Measurements from ENCODE around the gene DOC2A.
"Not testable (repeated sequence)": the region's sequence is repeated elsewhere in the genome, so short reads cannot be mapped to it uniquely, and the experiment has no call there.

DOC2A gene

DNA sequence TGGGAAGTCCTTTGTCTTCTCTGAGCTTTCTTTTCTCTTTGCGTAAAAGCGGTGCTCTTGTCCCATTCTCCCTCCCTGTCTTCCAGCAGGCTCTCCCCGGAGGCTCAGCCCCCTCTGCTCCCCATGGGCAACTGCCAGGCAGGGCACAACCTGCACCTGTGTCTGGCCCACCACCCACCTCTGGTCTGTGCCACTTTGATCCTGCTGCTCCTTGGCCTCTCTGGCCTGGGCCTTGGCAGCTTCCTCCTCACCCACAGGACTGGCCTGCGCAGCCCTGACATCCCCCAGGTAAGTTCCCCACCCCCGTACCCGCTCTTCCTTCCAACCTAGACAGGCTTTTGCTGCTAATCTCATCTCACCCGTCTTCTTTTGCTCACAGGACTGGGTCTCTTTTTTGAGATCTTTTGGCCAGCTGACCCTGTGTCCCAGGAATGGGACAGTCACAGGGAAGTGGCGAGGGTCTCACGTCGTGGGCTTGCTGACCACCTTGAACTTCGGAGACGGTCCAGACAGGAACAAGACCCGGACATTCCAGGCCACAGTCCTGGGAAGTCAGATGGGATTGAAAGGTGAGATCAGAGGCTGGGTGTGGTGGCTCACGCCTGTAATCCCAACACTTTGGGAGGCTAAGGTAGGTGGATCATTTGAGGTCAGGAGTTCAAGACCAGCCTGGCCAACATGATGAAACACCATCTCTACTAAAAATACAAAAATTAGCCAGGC is 47.6 kb downstream of the DOC2A start:
- no peak for DNase-seq

DNA sequence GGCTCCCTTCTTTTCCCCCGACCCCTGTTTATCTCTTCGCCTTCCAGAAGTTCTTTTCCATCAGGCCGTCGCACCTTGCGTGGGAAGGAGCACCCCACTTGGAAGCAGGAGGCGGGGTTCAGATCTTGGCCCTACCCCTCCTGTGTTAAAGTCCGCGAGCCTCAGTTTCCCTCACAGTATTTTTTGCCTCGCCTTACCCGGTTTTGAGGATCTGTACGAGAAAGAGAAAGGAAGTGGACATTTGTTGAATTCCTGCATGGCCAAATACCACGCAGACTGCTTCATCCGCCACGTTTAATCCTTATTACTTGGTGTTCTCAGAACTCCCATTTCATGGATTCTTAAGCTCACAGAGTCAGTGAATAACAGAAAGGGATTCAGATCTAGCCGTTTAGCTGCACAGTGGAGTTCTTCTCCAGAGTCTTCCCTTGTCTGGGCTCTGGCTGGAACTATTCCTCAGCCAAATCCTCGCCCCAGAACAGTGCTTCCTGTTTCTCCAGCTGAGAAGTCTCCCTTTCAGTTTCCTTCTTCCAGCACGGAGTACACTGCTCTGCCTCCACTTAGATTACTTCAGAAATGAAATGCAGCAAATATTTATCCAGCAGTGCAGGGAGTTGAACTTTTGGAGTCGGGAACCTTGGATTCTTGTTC is 48.4 kb downstream of the DOC2A start:
- DNase-seq: peak; percentile 17

DNA sequence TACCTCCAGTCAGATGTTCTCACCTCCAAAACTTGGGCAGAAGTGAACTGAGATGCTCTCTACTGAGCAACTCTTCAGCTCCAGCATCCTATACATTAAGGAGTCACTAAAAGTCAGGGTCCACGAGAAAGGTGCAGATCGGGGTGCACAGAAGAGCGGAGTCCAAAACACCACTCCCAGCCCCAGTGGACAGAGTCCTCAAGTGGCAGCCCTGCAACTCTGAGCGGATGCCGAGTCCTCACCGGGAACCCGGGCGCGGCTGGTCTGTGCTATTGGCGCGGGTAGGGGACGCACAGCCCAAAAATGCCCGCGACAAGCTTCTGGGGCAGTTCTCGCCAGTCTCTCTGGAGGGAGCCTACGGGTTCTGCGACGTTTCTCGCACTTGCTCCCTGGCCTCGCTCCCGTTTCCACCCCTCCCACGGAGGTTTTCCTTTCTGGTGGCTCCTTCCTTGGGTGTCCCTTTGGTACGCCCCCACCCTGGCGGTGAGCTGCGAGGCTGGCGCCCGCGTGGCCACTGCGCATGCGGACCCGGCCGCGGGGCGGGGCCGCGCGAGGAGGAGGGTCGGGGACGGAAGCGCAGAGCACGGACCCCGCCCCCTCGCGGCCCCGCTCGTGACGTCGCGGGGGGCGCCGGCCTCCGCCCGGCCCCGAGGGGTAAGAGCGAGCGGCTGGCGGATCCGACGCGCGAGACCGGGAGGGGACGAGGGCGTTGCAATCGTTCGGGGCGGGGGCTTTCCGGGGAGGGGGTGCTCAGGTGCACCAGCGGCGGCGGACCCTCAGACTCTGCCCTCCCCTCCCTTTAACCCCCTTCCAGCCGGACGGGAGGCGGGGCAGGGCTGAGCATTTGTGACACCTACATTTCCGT is 49.1 kb downstream of the DOC2A start, which contains the start of gene TMEM219:
TSS of gene TMEM219 (plus strand) at position 601 of the 865 bp plus-strand sequence. CDS start 1,065 bp downstream, outside the sequence.
- DNase-seq: peak; percentile 95

DNA sequence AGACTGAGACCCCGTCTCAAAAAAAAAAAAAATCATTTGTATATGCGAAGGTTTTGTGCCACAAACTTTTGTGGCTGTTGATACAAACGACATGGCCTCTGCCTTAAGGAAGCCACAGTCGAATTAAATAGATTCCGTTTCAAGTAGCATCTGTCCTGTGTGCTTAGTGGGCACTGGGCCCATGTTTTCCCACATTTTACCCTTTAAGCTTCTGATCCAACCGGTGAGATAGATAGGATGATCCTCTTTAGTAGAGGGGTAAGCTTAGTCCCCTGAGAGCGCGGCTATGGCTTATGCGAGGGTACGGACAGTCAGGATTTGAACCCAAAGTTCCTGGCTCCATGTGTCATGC is 49.7 kb downstream of the DOC2A start:
- no peak for DNase-seq

DNA sequence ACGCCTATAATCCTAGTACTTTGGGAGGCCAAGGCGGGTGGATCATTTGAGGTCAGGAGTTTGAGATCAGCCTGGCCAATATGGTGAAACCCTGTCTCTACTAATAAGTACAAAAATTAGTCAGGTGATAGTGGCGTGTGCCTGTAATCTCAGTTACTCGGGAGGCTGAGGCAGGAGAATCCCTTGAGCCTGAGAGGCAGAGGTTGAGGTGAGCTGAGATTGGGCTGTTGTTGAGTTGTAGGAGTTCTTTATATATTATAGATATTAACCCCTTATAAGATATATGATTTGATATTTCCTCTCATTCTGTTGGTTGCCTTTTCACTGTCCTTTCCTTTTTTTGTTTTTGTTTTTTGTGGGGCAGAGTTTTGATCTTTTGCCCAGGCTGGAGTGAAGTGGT is 51.0 kb downstream of the DOC2A start:
- not testable (repeated sequence) for DNase-seq

DNA sequence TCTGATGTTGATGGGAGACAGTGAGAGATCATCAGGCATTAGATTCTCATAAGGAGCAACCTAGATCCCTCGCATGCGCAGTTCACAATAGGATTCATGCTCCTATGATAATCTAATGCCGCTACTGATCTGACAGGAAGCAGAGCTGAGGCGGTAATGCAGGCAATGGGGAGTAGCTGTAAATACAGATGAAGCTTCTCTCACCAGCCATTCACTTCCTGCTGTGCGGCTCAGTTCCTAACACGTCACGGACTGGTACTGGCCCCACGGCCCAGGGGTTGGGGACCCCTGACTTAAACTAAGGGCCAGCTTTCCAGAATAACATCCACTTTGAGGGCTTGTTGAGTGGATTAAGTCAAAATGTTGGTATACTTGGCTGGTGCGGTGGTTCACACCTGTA is 51.5 kb downstream of the DOC2A start:
- DNase-seq: no peak

DNA sequence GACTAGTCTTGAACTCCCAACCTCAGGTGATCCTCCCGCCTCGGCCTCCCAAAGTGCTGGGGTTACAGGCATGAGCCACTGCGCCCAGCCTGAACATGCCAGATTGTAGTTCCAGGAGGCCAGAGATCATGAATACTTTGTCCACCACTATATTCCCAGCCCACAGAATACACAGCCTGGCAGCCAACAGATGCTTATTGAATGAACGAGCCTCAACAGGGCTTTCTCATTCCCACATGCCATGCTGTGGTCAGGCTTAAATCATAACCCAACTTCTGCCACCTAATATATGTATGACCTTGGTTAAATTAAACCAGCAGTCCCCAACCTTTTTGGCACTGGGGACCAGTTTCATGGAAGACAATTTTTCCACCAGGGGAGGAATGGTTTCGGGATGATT is 52.1 kb downstream of the DOC2A start:
- DNase-seq: no peak
